Activated CD4-positive, alpha-beta T cell treated with anti-CD3 and anti-CD28 coated beads, Interleukin-2, amount 50 U/mL, for 1 hour (primary cell): ENCODE results near the gene HDAC4.

Source experiments
- DNase-seq: peaks from one replicate; pipeline ENCODE4 v3.0.0-alpha.2; 2020

HDAC4 gene

GRCh38 chr2:239145106-239145505, 255.7 kb downstream of the HDAC4 start:
- no peak for DNase-seq

GRCh38 chr2:239144713-239144999, 256.2 kb downstream of the HDAC4 start:
- no peak for DNase-seq

- peak; percentile 26 for DNase-seq
Observed at GRCh38 chr2:239143858-239144712, 256.7 kb downstream of the HDAC4 start.

GRCh38 chr2:239142806-239143205, 258.0 kb downstream of the HDAC4 start:
- no peak for DNase-seq

DNA sequence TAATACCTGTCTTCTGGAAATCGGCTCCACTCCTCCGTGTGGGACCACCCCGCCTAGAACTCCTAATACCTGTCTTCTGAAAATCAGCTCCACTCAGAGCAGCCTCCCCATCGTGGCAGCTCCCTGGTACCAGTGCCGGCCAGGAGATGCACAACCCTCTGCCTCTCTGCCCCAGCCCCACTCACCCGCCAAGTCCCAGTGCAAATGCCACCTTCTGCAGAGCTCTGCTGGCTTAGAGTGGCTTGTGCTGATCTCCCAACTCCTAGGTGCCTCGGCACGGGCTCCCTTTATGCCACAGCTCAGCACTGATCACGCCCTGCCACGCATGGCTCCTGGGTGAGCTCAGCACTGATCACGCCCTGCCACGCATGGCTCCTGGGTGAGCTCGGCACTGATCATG, 258.5 kb downstream of the HDAC4 start:
- DNase-seq = no peak

DNA sequence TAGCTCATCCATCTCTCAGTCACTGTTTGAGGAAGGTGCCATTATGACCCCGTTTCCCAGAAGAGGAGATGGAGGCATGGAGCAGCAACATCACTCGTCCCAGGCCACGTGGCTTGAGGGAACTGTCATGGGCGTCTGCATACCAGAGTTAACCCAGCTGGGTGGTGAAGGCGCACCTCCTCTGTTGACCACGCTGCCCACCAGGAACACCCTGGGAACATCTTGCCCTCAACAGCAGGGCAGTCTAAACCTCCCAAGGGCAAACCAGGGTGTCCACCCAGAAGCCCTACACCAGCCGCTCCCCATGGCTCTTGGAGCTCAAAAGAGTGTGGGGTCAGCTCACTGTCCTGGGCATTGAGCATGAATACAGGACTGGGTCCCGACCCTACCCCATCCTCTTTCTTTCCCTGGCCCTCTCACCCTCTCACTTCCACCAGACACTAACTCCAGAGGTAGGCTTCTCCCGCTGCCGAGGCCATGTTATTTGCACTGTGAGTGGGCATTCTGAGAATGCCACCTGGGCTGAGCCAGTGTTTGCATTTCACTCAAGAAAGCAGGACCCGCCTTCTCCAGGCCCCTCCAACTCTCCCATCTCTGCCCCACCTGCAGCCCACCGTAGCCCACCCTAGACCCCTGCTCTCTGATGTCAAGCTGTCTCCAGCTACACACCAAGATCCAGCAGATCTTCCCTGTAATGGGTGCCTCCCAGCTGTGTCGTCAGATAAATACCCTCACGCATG, 259.6 kb downstream of the HDAC4 start:
- no peak for DNase-seq

- no peak for DNase-seq
Observed at GRCh38 chr2:239140346-239141020, 260.3 kb downstream of the HDAC4 start.

- DNase-seq = no peak
Observed at GRCh38 chr2:239139566-239139965, 261.3 kb downstream of the HDAC4 start.

DNA sequence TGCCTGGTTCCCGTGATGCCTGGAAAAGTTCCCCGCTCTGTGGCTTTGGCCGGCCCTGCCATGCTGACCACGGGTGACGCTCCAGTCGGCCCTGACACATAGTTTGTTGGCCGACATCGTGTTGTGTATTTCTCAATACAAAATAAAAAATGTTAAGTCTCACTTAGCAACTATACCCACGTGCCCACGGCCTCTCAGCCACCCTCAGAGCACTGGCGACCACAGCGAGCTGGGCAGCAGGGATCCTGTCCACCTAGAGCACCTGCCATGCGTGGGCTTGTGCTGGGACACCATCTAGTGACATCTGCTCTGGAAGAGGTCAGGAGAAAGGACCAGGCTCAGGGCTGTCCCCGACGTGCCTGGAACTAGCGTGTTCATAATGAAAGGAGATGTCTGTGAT, 261.7 kb downstream of the HDAC4 start:
- DNase-seq = no peak

DNA sequence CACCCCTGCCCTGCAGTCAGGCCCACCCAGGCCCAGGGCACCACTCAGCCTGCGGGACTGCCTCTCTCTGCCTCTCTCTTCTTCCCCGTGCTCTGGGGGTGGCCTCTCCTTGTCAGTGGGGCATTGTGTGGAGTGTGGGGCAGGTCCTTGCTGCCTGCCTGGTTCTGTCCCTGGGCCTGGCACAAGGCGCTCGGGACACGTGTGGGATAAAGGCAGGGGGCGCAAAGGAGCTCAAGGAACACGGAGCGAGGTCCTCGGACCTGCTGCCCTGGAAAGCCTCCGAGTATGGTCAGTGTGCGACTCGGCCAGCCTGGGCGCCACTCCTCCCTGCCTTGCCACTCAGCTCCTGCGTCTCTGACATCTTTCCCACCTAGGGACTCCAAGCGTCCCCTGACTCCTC, 262.2 kb downstream of the HDAC4 start:
- no peak for DNase-seq

GRCh38 chr2:239137898-239138283, 262.9 kb downstream of the HDAC4 start:
- DNase-seq = no peak

DNA sequence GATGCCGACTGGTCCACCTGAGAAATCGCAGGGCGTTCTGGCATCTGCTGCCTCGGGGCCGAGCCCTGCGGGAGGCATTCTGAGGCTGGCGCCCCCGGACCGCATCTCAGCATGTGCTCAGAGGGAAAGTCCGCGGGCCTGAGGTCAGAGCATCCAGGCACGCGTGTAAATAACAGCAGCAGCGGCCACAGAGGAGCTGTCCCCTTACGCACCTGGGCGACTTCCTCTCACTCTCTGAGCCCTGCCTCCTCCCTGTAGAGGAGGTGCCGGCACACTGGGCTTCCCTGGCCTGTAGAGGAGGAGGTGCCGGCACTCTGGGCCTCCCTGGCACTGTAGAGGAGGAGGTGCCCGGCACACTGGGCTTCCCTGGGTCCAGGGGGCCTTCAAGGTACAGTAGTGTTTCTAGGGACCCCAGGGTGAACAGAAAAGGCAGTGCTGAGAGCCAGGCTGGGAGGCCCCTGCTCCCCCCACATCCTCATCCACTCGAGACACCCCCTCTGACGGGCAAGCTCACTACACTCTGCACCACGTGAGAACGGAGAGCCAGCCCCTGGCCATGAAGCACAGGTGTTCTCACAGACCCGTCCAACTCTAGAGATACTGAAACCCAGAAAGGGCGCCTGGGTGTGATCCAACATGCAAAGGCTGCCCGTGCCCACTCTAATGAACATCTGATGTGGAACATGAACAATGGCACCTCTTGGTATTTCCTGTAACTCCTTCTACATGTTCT, 263.5 kb downstream of the HDAC4 start:
- no peak for DNase-seq

- no peak for DNase-seq
Observed at GRCh38 chr2:239136762-239137161, 264.1 kb downstream of the HDAC4 start.

GRCh38 chr2:239136203-239136602, 264.6 kb downstream of the HDAC4 start:
- DNase-seq = no peak

- no peak for DNase-seq
Observed at GRCh38 chr2:239135531-239135930, 265.3 kb downstream of the HDAC4 start.

DNA sequence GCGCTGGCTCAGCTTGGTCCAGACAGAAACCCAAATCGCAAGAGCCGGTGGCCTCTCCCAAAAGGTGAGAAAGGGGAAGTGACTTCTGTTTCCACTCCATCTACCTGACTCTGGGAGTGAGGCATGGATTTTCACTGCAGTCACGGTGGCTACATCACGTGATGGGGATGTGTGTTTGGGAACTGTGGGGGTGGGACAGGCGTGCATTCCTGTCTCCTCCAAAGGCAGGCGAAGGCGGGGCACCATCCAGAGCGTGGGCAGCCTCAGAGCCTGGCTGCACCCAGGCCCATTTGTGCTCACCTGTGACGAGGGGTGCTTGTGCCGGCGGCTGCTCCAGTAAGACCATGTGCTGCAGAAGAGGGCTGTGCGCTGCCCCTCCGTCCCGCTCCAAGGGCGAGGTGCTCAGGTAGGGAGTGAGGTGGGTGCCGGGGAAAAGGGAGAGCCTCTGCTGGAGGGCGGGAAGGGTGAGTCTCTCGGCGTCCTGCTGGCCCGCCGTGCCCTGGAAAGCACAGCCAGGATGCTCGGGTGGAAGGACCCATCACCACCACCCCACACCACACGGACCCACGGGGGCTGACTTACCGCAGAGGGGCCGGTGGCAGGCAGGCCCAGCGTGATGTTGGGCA, 266.8 kb downstream of the HDAC4 start:
- DNase-seq = no peak

DNA sequence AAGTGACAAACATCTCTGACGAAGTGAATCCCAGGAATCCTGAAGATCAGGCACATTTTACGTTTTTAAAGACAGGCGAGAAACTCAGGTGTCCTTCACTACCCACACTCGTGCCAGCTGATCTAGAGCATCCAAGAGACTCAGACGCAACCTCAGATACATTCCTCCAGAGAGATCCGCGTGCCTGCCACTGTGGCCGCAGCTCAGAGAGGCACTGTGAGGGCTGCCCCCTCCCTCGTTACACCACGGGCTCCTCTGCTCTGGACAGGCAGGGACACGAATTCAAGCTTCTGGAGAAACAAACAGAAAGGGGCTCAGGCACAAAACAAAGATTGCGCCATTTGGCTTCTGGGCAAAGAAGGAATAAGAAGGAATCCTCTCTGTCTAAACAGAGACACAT, 268.0 kb downstream of the HDAC4 start:
- no peak for DNase-seq

GRCh38 chr2:239132156-239132709, 268.6 kb downstream of the HDAC4 start:
- DNase-seq = no peak

GRCh38 chr2:239131521-239131920, 269.3 kb downstream of the HDAC4 start:
- no peak for DNase-seq

GRCh38 chr2:239130786-239131325, 270.0 kb downstream of the HDAC4 start:
- DNase-seq = no peak

DNA sequence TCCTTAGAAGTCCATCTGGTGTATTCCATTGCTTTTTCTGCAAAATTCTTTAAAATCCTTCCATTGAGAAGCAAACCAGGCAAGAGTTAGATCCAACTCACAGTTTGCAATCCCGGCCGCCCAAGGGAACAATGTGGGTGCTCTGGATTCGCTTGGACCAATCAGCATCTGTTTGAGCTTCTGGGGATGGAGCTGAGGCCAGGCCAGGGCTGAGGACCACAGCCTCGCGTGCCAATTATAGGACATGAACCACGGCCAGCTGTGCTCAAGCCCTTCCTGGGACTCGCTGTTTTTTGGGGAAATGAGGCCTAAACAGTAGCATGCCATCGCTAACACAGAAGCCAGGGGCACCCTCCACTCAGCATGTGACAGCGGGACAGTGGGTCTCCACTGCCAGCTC, 270.8 kb downstream of the HDAC4 start:
- no peak for DNase-seq
